Skeletal muscle tissue (tissue), 4 donors: ENCODE measurements around the gene FBXO41. TPM values are rescaled to one million over a fixed set of nuclear protein-coding genes. Genes with fewer than 3 reads are reported as not detected.

Source experiments
- H3K27ac ChIP-seq: one replicate; pipeline ENCODE4 v1.7.0; 2013; ENCODE audit warnings: mild to moderate bottlenecking, low read depth, low read length, inconsistent platforms
- H3K27me3 ChIP-seq, 3 donors: one replicate each; pipeline ENCODE4 v1.7.0; 2013; ENCODE audit warnings: low read length in 3 of 3; ENCODE audit not compliant: control insufficient read depth in 3 of 3, insufficient read depth in 3 of 3
- H3K36me3 ChIP-seq, 3 donors: one replicate each; pipeline ENCODE4 v1.7.0; 2013; ENCODE audit warnings: low read length in 3 of 3; ENCODE audit not compliant: control insufficient read depth in 3 of 3, insufficient read depth in 3 of 3
- H3K4me1 ChIP-seq, 3 donors: one replicate each; pipeline ENCODE4 v1.7.0; 2013; ENCODE audit warnings: low read length in 3 of 3, mild to moderate bottlenecking in 3 of 3; ENCODE audit not compliant: control insufficient read depth in 3 of 3, insufficient read depth in 3 of 3
- H3K4me3 ChIP-seq, 3 donors: one replicate each; pipeline ENCODE4 v1.7.0; 2013; ENCODE audit warnings: low read length in 3 of 3
- H3K9ac ChIP-seq, 3 donors: one replicate each; pipeline ENCODE4 v1.7.0; 2013; ENCODE audit warnings: low read length in 3 of 3, mild to moderate bottlenecking in 3 of 3, moderate library complexity in 2 of 3, low read depth in 1 of 3
- H3K9me3 ChIP-seq, 3 donors: one replicate each; pipeline ENCODE4 v1.7.0; 2013; ENCODE audit warnings: low read length in 3 of 3; ENCODE audit not compliant: control insufficient read depth in 3 of 3
- total RNA-seq: library from RNA; depleted of rRNA; stranded (reverse); fragments of >200 nt; gene quantifications from one replicate; pipeline ENCODE4 v1.2.3, GENCODE V29; 2014
- donor health status: Osteomylitis.

FBXO41 gene
- total RNA-seq, 1 donor from 2014 or later, result under 0.01 TPM

- H3K36me3 ChIP-seq, result no peaks in the 10 kb centered on the region
- H3K27me3 ChIP-seq, result peaks cover 44 to 52% (median 46%) of the 10 kb centered on the region in 3 donors
- H3K9me3 ChIP-seq, result peaks cover 0 to 5% (median 0%) of the 10 kb centered on the region in 3 donors
- no peak overlapping the region for H3K4me3 ChIP-seq
- H3K9ac ChIP-seq, result no peak overlapping the region
- no peak overlapping the region for H3K27ac ChIP-seq
- H3K4me1 ChIP-seq, result peaks cover 0 to 4% (median 3%) of the 10 kb centered on the region in 3 donors
These were observed 12.9 kb upstream of the FBXO41 start for GRCh38 chr2:73297151-73297559.

GRCh38 chr2:73295751-73296400 is 11.6 kb upstream of the FBXO41 start:
- H3K27ac ChIP-seq, result no peak overlapping the region
- peaks cover 0 to 7% (median 3%) of the 10 kb centered on the region in 3 donors for H3K4me1 ChIP-seq
- peaks cover 0 to 5% (median 0%) of the 10 kb centered on the region in 3 donors for H3K9me3 ChIP-seq
- no peak overlapping the region for H3K4me3 ChIP-seq
- no peak overlapping the region for H3K9ac ChIP-seq
- no peaks in the 10 kb centered on the region for H3K36me3 ChIP-seq
- H3K27me3 ChIP-seq, result peaks cover 57 to 61% (median 59%) of the 10 kb centered on the region in 3 donors

- Histone ChIP-seq H3K4me1 (peaks cover 0 to 7% (median 3%) of the 10 kb centered on the region in 3 donors), H3K9me3 (peaks cover 0 to 5% (median 0%) of the 10 kb centered on the region in 3 donors), H3K27ac (no peak overlapping the region), H3K4me3 (no peak overlapping the region), H3K36me3 (no peaks in the 10 kb centered on the region), H3K27me3 (peaks cover 71 to 74% (median 74%) of the 10 kb centered on the region in 3 donors), H3K9ac (no peak overlapping the region)
These were observed 10.0 kb upstream of the FBXO41 start for GRCh38 chr2:73294239-73294638.

- Histone ChIP-seq H3K27me3 (peaks cover 71 to 79% (median 76%) of the 10 kb centered on the region in 3 donors), H3K36me3 (no peaks in the 10 kb centered on the region), H3K9me3 (peaks cover 0 to 5% (median 0%) of the 10 kb centered on the region in 3 donors), H3K4me1 (peaks cover 0 to 7% (median 3%) of the 10 kb centered on the region in 3 donors), H3K9ac (no peak within 1 kb of the TSS), H3K4me3 (peak within 1 kb of the TSS in 2 of 3 donors; percentile 48 to 58), H3K27ac (no peak within 1 kb of the TSS)
These were observed 9.4 kb upstream of the FBXO41 start, which contains the start of gene EGR4 for GRCh38 chr2:73293534-73294171. TSS of gene EGR4 (minus strand) at chr2:73293548. CDS start at chr2:73293317, 231 bp downstream.

GRCh38 chr2:73292906-73293533 is 8.7 kb upstream of the FBXO41 start:
- Histone ChIP-seq H3K27me3 (peaks cover 74 to 85% (median 82%) of the 10 kb centered on the region in 3 donors), H3K4me3 (peak overlapping the region in 1 of 3 donors; percentile 48)

GRCh38 chr2:73292316-73292905 is 8.1 kb upstream of the FBXO41 start:
- peaks cover 0 to 7% (median 3%) of the 10 kb centered on the region in 3 donors for H3K4me1 ChIP-seq
- peaks cover 0 to 5% (median 0%) of the 10 kb centered on the region in 3 donors for H3K9me3 ChIP-seq
- H3K27ac ChIP-seq, result no peak overlapping the region
- H3K9ac ChIP-seq, result no peak overlapping the region
- peaks cover 72 to 85% (median 82%) of the 10 kb centered on the region in 3 donors for H3K27me3 ChIP-seq
- H3K36me3 ChIP-seq, result no peaks in the 10 kb centered on the region
- H3K4me3 ChIP-seq, result no peak overlapping the region

More at GRCh38 chr2:73292906-73293533, 8.7 kb upstream of the FBXO41 start:
- H3K36me3 ChIP-seq, result no peaks in the 10 kb centered on the region
- no peak overlapping the region for H3K9ac ChIP-seq
- peaks cover 0 to 5% (median 0%) of the 10 kb centered on the region in 3 donors for H3K9me3 ChIP-seq
- H3K4me1 ChIP-seq, result peaks cover 0 to 7% (median 3%) of the 10 kb centered on the region in 3 donors
- H3K27ac ChIP-seq, result no peak overlapping the region

- Histone ChIP-seq H3K27ac (no peak overlapping the region), H3K27me3 (peaks cover 78 to 83% (median 82%) of the 10 kb centered on the region in 3 donors), H3K36me3 (no peaks in the 10 kb centered on the region), H3K9ac (no peak overlapping the region), H3K4me1 (peaks cover 0 to 7% (median 3%) of the 10 kb centered on the region in 3 donors), H3K4me3 (no peak overlapping the region), H3K9me3 (peaks cover 0 to 5% (median 0%) of the 10 kb centered on the region in 3 donors)
These were observed 7.4 kb upstream of the FBXO41 start for GRCh38 chr2:73291461-73292315.

GRCh38 chr2:73291093-73291460 is 6.8 kb upstream of the FBXO41 start:
- peaks cover 0 to 7% (median 3%) of the 10 kb centered on the region in 3 donors for H3K4me1 ChIP-seq
- H3K27ac ChIP-seq, result no peak overlapping the region
- H3K4me3 ChIP-seq, result no peak overlapping the region
- peaks cover 0 to 5% (median 0%) of the 10 kb centered on the region in 3 donors for H3K9me3 ChIP-seq
- H3K36me3 ChIP-seq, result no peaks in the 10 kb centered on the region
- H3K9ac ChIP-seq, result no peak overlapping the region
- H3K27me3 ChIP-seq, result peaks cover 80 to 85% (median 84%) of the 10 kb centered on the region in 3 donors
